ENCODE data around the gene CARD9.

DNA sequence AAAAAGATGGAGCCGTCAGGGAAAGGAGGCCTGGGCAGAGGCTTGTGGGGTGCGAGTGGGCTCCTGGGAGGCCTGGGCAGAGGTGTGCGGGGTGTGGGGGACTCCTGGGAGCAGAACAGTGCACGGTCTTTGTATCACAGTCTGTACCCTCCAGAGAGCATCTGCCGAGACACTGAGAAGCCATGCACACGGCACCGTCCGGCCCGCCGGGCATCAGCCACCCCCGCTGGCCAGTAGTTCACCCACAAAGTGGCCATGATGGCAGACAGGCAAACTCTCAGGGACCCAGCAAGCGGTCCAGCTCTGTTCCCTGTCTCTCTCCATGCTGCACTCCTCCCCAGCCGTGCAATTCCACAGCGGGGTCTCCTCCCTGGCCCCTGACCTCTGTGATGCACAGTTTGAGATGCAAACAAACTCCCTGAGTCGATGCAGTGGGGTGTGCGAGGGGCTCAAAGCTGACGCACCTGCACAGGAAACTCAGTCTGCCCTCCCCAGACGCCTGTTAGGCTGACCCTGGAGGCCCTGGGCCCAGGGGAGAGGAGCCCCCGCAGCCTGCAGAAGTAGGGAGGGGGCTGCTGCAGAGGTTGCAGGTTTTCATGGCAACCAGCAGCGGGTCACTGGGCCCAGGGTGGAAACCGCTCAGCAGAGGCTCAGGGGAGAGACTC lies 55.2 kb downstream of the CARD9 start:
- TF ChIP-seq, protein P1, sequence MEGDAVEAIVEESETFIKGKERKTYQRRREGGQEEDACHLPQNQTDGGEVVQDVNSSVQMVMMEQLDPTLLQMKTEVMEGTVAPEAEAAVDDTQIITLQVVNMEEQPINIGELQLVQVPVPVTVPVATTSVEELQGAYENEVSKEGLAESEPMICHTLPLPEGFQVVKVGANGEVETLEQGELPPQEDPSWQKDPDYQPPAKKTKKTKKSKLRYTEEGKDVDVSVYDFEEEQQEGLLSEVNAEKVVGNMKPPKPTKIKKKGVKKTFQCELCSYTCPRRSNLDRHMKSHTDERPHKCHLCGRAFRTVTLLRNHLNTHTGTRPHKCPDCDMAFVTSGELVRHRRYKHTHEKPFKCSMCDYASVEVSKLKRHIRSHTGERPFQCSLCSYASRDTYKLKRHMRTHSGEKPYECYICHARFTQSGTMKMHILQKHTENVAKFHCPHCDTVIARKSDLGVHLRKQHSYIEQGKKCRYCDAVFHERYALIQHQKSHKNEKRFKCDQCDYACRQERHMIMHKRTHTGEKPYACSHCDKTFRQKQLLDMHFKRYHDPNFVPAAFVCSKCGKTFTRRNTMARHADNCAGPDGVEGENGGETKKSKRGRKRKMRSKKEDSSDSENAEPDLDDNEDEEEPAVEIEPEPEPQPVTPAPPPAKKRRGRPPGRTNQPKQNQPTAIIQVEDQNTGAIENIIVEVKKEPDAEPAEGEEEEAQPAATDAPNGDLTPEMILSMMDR (IDR thresholded peaks at IDR 0.05) = no peak
- TF ChIP-seq POLR2A (IDR thresholded peaks at IDR 0.05) = no peak
